ENCODE data around the gene SIGLECL1. TPM values are rescaled to one million over a fixed set of nuclear protein-coding genes. Genes with fewer than 3 reads are reported as not detected.

Gene SIGLECL1
- total and polyA plus RNA-seq, 7 experiments from 2014 or later = not detected

DNA sequence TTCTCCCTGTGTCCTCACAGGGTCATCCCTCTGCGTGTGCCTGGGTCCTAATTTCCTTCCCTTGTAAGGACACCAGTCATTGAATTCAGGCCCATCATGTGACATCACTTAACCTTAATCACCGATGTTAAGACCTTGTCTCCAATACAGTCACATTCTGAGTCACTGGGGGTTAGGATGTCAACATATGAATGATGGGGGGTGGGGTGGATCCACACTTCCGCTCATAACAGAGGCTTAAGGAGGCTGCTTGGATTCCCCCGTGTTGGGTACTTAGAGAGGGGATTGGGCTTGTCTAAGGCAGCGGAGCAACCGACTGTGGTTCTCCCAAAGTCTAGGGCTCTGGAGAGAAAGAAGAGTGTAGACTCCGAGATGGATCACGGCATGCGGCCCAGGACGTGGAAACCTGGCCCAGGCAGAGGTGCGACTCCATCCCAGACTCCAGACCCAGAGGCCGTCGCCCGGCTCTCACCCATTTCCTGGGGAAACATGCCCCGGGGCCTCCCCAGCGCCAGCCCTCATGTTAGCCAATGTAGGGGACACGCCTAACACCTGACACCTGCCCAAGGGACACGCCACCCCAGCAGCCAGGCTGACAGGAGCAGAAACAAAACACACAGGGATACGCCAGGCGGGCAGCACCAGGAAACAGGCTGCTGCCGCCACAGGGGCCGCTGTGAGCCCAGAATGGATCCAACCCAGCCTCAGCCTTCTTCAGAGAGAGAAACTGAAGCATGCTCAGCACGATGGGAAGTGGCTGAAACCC lies 43.5 kb downstream of the SIGLECL1 start:
- H3K36me3 Mint-ChIP-seq = peaks cover 0 to 4% (median 0%) of the 10 kb centered on the region in 5 donors
- peaks cover 0 to 1% (median 0%) of the 10 kb centered on the region in 11 donors for H3K9me3 Mint-ChIP-seq
- ChIA-PET POLR2A (no interaction called here), CTCF (no interaction called here)
- ATAC-seq = no peak
- no peaks in the 10 kb centered on the region for H3K4me1 ChIP-seq (ENCODE audit: control insufficient read depth in 2 of 2, insufficient read depth in 2 of 2, low read length in 2 of 2)
- H3K9me3 ChIP-seq (ENCODE audit: control insufficient read depth in 2 of 3, low read length in 3 of 3) = no peaks in the 10 kb centered on the region
- H3K4me3 ChIP-seq (ENCODE audit: low read length) = no peak overlapping the region
- peaks cover 0 to 1% (median 0%) of the 10 kb centered on the region in 7 donors for H3K4me1 Mint-ChIP-seq
- no peak overlapping the region for H3K27ac ChIP-seq (ENCODE audit: low read depth, low read length)
- no peak for DNase-seq
- no peak overlapping the region for H3K4me3 Mint-ChIP-seq
- peaks cover 0 to 31% (median 6%) of the 10 kb centered on the region in 5 donors for H3K27me3 Mint-ChIP-seq
- no peaks in the 10 kb centered on the region for H3K27me3 ChIP-seq (ENCODE audit: control insufficient read depth in 2 of 2, insufficient read depth in 2 of 2, low read length in 2 of 2)
- no peaks in the 10 kb centered on the region for H3K36me3 ChIP-seq (ENCODE audit: control insufficient read depth in 2 of 3, insufficient read depth in 3 of 3, low read length in 3 of 3)
- intact Hi-C loops (cut with micrococcal nuclease) = no loop called here
- no peak overlapping the region for H3K27ac Mint-ChIP-seq

DNA sequence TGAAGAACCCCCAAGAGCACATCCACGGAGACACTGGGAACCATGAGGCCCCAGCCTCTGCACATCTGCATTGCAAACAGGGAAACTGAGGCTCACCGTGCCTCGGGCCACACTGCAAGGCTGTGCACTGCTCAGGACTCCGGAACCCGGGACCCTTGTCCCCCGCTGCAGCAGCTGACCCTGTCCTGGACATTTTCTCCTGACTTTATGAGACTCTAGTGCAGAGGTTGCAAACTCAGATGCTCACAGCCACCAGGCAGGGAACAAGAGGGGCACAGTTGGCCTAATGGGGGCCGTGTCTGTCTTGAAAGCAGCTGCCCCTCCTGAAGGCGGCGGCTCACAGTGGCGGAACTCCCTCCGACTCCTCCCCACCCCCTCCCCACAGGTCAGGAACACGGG lies 44.1 kb downstream of the SIGLECL1 start:
- Histone ChIP-seq H3K4me1 (ENCODE audit: control insufficient read depth in 2 of 2, insufficient read depth in 2 of 2, low read length in 2 of 2) (no peaks in the 10 kb centered on the region), H3K4me3 (ENCODE audit: low read length) (no peak overlapping the region), H3K36me3 (ENCODE audit: control insufficient read depth in 2 of 3, insufficient read depth in 3 of 3, low read length in 3 of 3) (no peaks in the 10 kb centered on the region), H3K27me3 (ENCODE audit: control insufficient read depth in 2 of 2, insufficient read depth in 2 of 2, low read length in 2 of 2) (no peaks in the 10 kb centered on the region), H3K27ac (ENCODE audit: low read depth, low read length) (no peak overlapping the region), H3K9me3 (ENCODE audit: control insufficient read depth in 2 of 3, low read length in 3 of 3) (no peaks in the 10 kb centered on the region)
- intact Hi-C loops (cut with micrococcal nuclease) = no loop called here
- CTCF ChIA-PET = no interaction called here
- peaks cover 0 to 31% (median 6%) of the 10 kb centered on the region in 5 donors for H3K27me3 Mint-ChIP-seq
- H3K9me3 Mint-ChIP-seq = peaks cover 0 to 1% (median 0%) of the 10 kb centered on the region in 11 donors
- POLR2A ChIA-PET = no interaction called here
- peaks cover 0 to 1% (median 0%) of the 10 kb centered on the region in 7 donors for H3K4me1 Mint-ChIP-seq
- ATAC-seq = no peak
- H3K4me3 Mint-ChIP-seq = no peak overlapping the region
- no peak for DNase-seq
- H3K36me3 Mint-ChIP-seq = peaks cover 0 to 4% (median 0%) of the 10 kb centered on the region in 5 donors
- no peak overlapping the region for H3K27ac Mint-ChIP-seq

DNA sequence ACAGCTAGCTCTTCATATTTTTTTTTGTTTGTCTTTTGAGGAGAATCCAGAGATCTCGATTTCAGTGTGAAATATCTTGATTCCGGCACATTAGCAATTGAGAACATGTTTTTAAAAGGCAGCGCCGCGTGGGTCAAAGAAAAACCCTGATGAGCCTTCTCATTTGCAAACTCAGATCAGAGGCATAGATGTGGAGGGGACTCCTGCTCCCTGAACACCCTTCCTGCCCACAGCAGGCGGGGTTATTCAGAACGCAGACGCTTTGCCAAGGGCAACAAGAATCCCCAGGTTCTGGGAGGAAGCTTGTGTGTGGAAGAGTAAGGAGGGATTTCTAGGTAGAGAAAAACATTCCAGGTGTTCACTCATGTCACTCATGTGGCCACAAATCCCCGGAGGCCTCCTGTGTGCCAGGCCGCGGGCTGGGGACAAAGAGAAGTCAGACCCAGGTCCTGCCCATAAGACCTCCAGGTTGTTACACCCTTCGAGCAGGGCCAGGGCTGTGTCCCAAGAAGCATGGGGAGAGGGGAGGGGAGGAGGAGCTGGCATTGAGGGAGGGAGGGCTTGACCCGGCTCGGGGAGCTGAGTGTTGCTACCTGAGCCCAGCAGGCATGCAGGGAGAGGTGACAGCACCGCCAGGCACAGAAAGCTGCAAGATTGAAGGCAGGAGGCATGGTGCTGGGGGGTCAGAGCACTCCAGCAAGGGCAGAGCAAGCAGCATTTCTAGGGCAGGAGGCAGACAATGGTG lies 44.7 kb downstream of the SIGLECL1 start:
- H3K27ac Mint-ChIP-seq = peak overlapping the region in 1 of 9 donors; percentile 32
- H3K4me3 ChIP-seq (ENCODE audit: low read length) = no peak overlapping the region
- H3K9me3 Mint-ChIP-seq = peaks cover 0 to 3% (median 0%) of the 10 kb centered on the region in 11 donors
- H3K4me1 Mint-ChIP-seq = peaks cover 0 to 1% (median 0%) of the 10 kb centered on the region in 7 donors
- peak overlapping the region in 1 of 10 donors; percentile 29 for H3K4me3 Mint-ChIP-seq
- DNase-seq = no peak
- ATAC-seq = no peak
- H3K27me3 Mint-ChIP-seq = peaks cover 0 to 32% (median 6%) of the 10 kb centered on the region in 5 donors
- H3K4me1 ChIP-seq (ENCODE audit: control insufficient read depth in 2 of 2, insufficient read depth in 2 of 2, low read length in 2 of 2) = no peaks in the 10 kb centered on the region
- no peaks in the 10 kb centered on the region for H3K36me3 ChIP-seq (ENCODE audit: control insufficient read depth in 2 of 3, insufficient read depth in 3 of 3, low read length in 3 of 3)
- peaks cover 0 to 4% (median 0%) of the 10 kb centered on the region in 5 donors for H3K36me3 Mint-ChIP-seq
- H3K9me3 ChIP-seq (ENCODE audit: control insufficient read depth in 2 of 3, low read length in 3 of 3) = no peaks in the 10 kb centered on the region
- ChIA-PET CTCF (no interaction called here), POLR2A (no interaction called here)
- intact Hi-C loops (cut with micrococcal nuclease) = no loop called here
- H3K27me3 ChIP-seq (ENCODE audit: control insufficient read depth in 2 of 2, insufficient read depth in 2 of 2, low read length in 2 of 2) = no peaks in the 10 kb centered on the region
- no peak overlapping the region for H3K27ac ChIP-seq (ENCODE audit: low read depth, low read length)

DNA sequence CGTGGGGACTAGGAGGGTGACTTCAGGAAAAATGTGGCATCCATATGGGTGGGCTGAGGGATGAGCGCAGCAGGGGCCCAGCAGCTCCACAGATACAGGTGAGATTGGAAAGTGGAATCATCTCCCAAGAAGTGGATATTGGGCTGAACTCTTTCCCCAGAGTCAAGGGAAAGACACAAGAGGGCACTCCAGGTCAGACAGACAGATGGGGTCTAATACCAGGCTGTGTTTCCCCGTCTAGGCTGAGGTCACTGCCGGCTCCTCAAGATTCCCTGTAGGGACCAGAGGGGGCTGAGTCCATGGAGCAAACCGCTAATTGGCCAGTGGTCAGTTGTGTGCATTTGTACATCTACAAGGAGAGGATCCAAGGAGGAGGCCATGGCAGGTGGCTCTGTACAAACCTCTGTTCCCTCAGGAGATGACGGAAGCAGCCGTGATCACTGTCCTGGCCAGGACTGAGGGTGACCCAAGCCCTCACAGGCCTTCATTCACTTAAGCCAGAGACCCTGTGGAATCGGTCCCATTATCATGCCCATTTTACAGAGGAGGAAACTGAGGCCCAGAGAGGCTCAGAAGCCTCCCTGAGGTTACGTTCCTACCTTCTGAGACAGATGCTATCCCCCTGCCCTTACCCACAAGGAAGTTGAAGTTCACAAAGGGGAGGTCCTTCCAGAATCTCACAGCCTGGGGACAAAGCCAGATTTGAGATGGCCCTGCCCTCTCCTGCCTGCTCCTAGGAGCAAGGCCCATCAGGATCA lies 45.6 kb downstream of the SIGLECL1 start:
- Histone ChIP-seq H3K27ac (ENCODE audit: low read depth, low read length) (no peak overlapping the region), H3K36me3 (ENCODE audit: control insufficient read depth in 2 of 3, insufficient read depth in 3 of 3, low read length in 3 of 3) (no peaks in the 10 kb centered on the region), H3K4me1 (ENCODE audit: control insufficient read depth in 2 of 2, insufficient read depth in 2 of 2, low read length in 2 of 2) (no peaks in the 10 kb centered on the region), H3K9me3 (ENCODE audit: control insufficient read depth in 2 of 3, low read length in 3 of 3) (no peaks in the 10 kb centered on the region), H3K27me3 (ENCODE audit: control insufficient read depth in 2 of 2, insufficient read depth in 2 of 2, low read length in 2 of 2) (no peaks in the 10 kb centered on the region), H3K4me3 (ENCODE audit: low read length) (no peak overlapping the region)
- ChIA-PET POLR2A (no interaction called here), CTCF (no interaction called here)
- Mint-ChIP-seq H3K36me3 (peaks cover 0 to under 1% (median 0%) of the 10 kb centered on the region in 5 donors), H3K4me3 (no peak overlapping the region), H3K27ac (no peak overlapping the region), H3K4me1 (peaks cover 0 to 1% (median 0%) of the 10 kb centered on the region in 7 donors), H3K9me3 (peaks cover 0 to 6% (median 1%) of the 10 kb centered on the region in 11 donors), H3K27me3 (peaks cover 0 to 32% (median 7%) of the 10 kb centered on the region in 5 donors)
- DNase-seq (no peak), ATAC-seq (no peak)
- intact Hi-C loops (cut with micrococcal nuclease) = no loop called here

DNA sequence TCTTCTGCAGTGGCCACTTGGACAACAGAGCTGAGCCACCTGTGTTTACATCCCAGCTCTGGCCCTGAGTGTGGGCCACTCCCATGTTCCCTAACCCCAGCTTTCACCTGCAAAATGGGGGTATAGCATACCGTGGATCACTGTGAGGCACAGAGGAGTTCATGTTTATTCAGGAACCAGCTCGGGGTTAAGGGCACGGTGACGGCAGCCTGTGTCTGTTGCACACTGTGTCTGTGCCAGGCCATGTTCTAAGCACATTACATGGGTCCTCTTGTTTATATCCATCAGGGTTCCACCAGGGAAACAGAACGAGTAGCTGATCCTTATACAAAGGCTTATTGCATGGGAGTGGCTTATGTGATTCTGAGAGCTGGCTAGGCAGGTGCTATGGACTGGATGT lies 46.5 kb downstream of the SIGLECL1 start:
- H3K4me1 ChIP-seq (ENCODE audit: control insufficient read depth in 2 of 2, insufficient read depth in 2 of 2, low read length in 2 of 2) = no peaks in the 10 kb centered on the region
- no peaks in the 10 kb centered on the region for H3K27me3 ChIP-seq (ENCODE audit: control insufficient read depth in 2 of 2, insufficient read depth in 2 of 2, low read length in 2 of 2)
- Mint-ChIP-seq H3K4me3 (no peak overlapping the region), H3K27ac (no peak overlapping the region), H3K4me1 (peaks cover 0 to 1% (median 0%) of the 10 kb centered on the region in 7 donors), H3K9me3 (peaks cover 0 to 15% (median 2%) of the 10 kb centered on the region in 11 donors), H3K36me3 (no peaks in the 10 kb centered on the region), H3K27me3 (peaks cover 0 to 35% (median 12%) of the 10 kb centered on the region in 5 donors)
- ChIA-PET CTCF (no interaction called here), POLR2A (no interaction called here)
- no peak for ATAC-seq
- no peak overlapping the region for H3K4me3 ChIP-seq (ENCODE audit: low read length)
- DNase-seq = no peak
- no peaks in the 10 kb centered on the region for H3K36me3 ChIP-seq (ENCODE audit: control insufficient read depth in 2 of 3, insufficient read depth in 3 of 3, low read length in 3 of 3)
- H3K9me3 ChIP-seq (ENCODE audit: control insufficient read depth in 2 of 3, low read length in 3 of 3) = no peaks in the 10 kb centered on the region
- H3K27ac ChIP-seq (ENCODE audit: low read depth, low read length) = no peak overlapping the region
- intact Hi-C loops (cut with micrococcal nuclease) = no loop called here

DNA sequence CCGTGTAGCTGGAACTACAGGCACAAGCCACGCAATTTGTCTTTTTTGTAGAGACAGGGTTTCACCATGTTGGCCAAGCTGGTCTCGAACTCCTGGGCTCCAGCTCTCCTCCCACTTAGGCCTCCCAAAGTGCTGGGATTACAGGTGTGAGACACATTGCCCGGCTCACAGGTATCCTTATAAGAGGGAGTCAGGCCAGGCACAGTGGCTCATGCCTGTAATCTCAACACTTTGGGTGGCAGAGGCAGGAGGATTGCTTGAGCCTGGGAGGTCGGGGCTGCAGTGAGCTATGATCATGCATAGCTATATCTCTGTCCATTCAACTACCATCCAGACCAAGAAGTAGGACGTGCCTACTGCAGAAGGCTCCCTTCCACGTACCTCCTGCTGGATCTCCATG lies 50.4 kb downstream of the SIGLECL1 start:
- intact Hi-C loops (cut with micrococcal nuclease) = no loop called here
- Mint-ChIP-seq H3K36me3 (peaks cover 0 to 8% (median 0%) of the 10 kb centered on the region in 5 donors), H3K9me3 (peaks cover 0 to 52% (median 7%) of the 10 kb centered on the region in 11 donors), H3K4me1 (peaks cover 0 to 1% (median 0%) of the 10 kb centered on the region in 7 donors), H3K4me3 (no peak overlapping the region), H3K27me3 (peaks cover 0 to 32% (median 23%) of the 10 kb centered on the region in 5 donors), H3K27ac (no peak overlapping the region)
- ATAC-seq = no peak
- ChIA-PET CTCF (no interaction called here), POLR2A (no interaction called here)
- no peaks in the 10 kb centered on the region for H3K36me3 ChIP-seq (ENCODE audit: control insufficient read depth in 2 of 3, insufficient read depth in 3 of 3, low read length in 3 of 3)
- no peaks in the 10 kb centered on the region for H3K27me3 ChIP-seq (ENCODE audit: control insufficient read depth in 2 of 2, insufficient read depth in 2 of 2, low read length in 2 of 2)
- no peak overlapping the region for H3K27ac ChIP-seq (ENCODE audit: low read depth, low read length)
- DNase-seq = no peak
- H3K9me3 ChIP-seq (ENCODE audit: control insufficient read depth in 2 of 3, low read length in 3 of 3) = peaks cover 0 to 4% (median 0%) of the 10 kb centered on the region in 3 experiments
- no peaks in the 10 kb centered on the region for H3K4me1 ChIP-seq (ENCODE audit: control insufficient read depth in 2 of 2, insufficient read depth in 2 of 2, low read length in 2 of 2)
- no peak overlapping the region for H3K4me3 ChIP-seq (ENCODE audit: low read length)

Measured in naive thymus-derived CD4-positive, alpha-beta T cell (primary cell).